SH-SY5Y (cell line): ENCODE results near the gene AKAP9.

Experiments used
- GATA2 ChIP-seq: IDR thresholded peaks from 2 replicates; pipeline ENCODE4 v1.6.1; 2011; ENCODE audit warnings: mild to moderate bottlenecking, low read depth, low read length
- GATA3 ChIP-seq: IDR thresholded peaks from 2 replicates; pipeline ENCODE4 v1.6.1; 2011; ENCODE audit warnings: low read depth, mild to moderate bottlenecking, low read length, moderate library complexity

DNA sequence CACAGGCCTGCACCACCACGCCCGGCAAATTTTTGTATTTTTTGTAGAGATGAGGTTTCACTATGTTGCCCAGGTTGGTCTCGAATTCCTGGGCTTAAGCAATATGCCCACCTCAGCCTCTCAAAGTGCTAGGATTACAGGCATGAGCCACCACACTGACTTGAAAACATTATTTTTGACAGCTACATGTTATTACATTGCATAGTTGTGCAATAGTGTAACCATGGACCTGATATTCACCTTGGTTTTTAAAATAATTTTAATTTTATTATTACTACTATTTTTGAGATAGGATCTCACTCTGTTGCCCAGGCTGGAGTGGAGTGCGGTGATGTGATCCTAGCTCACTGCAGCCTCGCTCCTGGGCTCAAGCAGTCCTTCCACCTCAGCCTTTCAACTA is 18.4 kb downstream of the AKAP9 start:
- TF ChIP-seq GATA2 (no peak), GATA3 (no peak)
